Measurements from ENCODE around the gene MT1G. TPM values are rescaled to one million over a fixed set of nuclear protein-coding genes. Genes with fewer than 3 reads are reported as not detected.
"Not testable (repeated sequence)": the region's sequence is repeated elsewhere in the genome, so short reads cannot be mapped to it uniquely, and the experiment has no call there.

The MT1G gene
- total RNA-seq: 1,000 to 10,000 TPM in 1 of 4 donors, 100 to 1,000 TPM in 2, 10 to 100 TPM in 1; 17.8 to 5,605 (median 130) TPM

- Histone ChIP-seq H3K9me3 (no peaks in the 10 kb centered on the region), H3K4me1 (peaks cover 0 to 25% (median 0%) of the 10 kb centered on the region in 4 donors), H3K4me3 (peak within 1 kb of the TSS in 2 of 4 donors; percentile 34 to 56), H3K36me3 (no peaks in the 10 kb centered on the region), H3K27ac (peak within 1 kb of the TSS in 2 of 4 donors; percentile 48 to 93), H3K27me3 (no peaks in the 10 kb centered on the region)
- TF ChIP-seq, protein P1, sequence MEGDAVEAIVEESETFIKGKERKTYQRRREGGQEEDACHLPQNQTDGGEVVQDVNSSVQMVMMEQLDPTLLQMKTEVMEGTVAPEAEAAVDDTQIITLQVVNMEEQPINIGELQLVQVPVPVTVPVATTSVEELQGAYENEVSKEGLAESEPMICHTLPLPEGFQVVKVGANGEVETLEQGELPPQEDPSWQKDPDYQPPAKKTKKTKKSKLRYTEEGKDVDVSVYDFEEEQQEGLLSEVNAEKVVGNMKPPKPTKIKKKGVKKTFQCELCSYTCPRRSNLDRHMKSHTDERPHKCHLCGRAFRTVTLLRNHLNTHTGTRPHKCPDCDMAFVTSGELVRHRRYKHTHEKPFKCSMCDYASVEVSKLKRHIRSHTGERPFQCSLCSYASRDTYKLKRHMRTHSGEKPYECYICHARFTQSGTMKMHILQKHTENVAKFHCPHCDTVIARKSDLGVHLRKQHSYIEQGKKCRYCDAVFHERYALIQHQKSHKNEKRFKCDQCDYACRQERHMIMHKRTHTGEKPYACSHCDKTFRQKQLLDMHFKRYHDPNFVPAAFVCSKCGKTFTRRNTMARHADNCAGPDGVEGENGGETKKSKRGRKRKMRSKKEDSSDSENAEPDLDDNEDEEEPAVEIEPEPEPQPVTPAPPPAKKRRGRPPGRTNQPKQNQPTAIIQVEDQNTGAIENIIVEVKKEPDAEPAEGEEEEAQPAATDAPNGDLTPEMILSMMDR (IDR thresholded peaks at IDR 0.05): no peak
- peak; percentile 57 to 85 for TF ChIP-seq POLR2A (IDR thresholded peaks at IDR 0.05)
- DNase-seq: peak in 2 of 3 donors; percentile 76 to 94
These were observed at the start of gene MT1G for GRCh38 chr16:56667581-56668571. MT1G (minus strand) TSS chr16:56668065; CDS start chr16:56667993, 72 bp downstream.

DNA sequence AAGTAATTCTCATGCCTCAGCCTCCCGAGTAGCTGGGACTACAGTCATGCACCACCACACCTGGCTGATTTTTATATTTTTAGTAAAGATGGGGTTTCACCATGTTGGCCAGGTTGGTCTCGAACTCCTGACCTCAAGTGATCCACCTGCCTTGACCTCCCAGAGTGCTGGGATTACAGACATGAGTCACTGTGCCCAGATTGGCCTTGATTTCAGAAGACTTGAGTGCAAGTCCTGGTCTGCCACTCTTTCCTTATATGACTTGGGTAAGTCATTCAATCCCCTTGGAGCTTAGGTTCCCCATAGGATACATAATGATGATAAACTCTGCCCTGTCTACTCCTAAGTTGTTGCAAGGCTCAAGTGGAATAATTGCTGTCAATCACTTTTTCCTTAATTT lies 49.7 kb upstream of the MT1G start:
- not testable (repeated sequence) for DNase-seq, H3K4me3 ChIP-seq, H3K4me1 ChIP-seq, H3K9me3 ChIP-seq, H3K27me3 ChIP-seq, H3K27ac ChIP-seq, H3K36me3 ChIP-seq

DNA sequence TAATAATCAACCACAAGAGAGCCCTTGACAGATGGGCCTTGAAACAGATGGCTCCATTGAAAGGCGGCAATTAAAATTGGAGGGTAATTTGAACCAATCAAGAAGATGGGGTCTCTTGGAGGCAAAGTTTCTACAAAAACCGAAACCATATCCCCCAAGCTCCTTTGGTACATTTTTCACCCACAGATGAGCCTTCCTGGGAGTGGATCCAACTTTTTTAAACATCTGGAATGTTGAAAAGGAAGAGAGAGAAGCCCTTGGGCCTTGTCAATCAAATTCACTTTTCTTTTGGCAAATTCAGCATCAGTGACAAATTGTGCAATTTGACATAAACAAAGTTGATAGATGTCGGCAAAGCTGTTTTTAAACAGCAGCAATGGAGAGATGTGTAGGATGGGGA lies 48.9 kb upstream of the MT1G start:
- no peak for DNase-seq
- Histone ChIP-seq H3K36me3 (no peaks in the 10 kb centered on the region), H3K4me3 (no peak overlapping the region), H3K9me3 (no peaks in the 10 kb centered on the region), H3K27ac (no peak overlapping the region), H3K27me3 (no peaks in the 10 kb centered on the region), H3K4me1 (no peaks in the 10 kb centered on the region)
- TF ChIP-seq, protein P1 (IDR thresholded peaks at IDR 0.05): no peak
- TF ChIP-seq POLR2A (IDR thresholded peaks at IDR 0.05): no peak

- H3K4me1 ChIP-seq: no peaks in the 10 kb centered on the region
- no peak for TF ChIP-seq POLR2A (IDR thresholded peaks at IDR 0.05)
- TF ChIP-seq, protein P1 (IDR thresholded peaks at IDR 0.05): no peak
- no peak overlapping the region for H3K27ac ChIP-seq
- no peaks in the 10 kb centered on the region for H3K9me3 ChIP-seq
- no peaks in the 10 kb centered on the region for H3K36me3 ChIP-seq
- DNase-seq: no peak
- no peaks in the 10 kb centered on the region for H3K27me3 ChIP-seq
- H3K4me3 ChIP-seq: no peak overlapping the region
These were observed 47.3 kb upstream of the MT1G start for GRCh38 chr16:56715126-56715525.

GRCh38 chr16:56713794-56714193 lies 45.9 kb upstream of the MT1G start:
- TF ChIP-seq, protein P1 (IDR thresholded peaks at IDR 0.05): no peak
- no peak for TF ChIP-seq POLR2A (IDR thresholded peaks at IDR 0.05)
- H3K27me3 ChIP-seq: no peaks in the 10 kb centered on the region
- DNase-seq: no peak
- no peaks in the 10 kb centered on the region for H3K9me3 ChIP-seq
- no peaks in the 10 kb centered on the region for H3K4me1 ChIP-seq
- no peaks in the 10 kb centered on the region for H3K36me3 ChIP-seq
- H3K4me3 ChIP-seq: no peak overlapping the region
- H3K27ac ChIP-seq: no peak overlapping the region

DNA sequence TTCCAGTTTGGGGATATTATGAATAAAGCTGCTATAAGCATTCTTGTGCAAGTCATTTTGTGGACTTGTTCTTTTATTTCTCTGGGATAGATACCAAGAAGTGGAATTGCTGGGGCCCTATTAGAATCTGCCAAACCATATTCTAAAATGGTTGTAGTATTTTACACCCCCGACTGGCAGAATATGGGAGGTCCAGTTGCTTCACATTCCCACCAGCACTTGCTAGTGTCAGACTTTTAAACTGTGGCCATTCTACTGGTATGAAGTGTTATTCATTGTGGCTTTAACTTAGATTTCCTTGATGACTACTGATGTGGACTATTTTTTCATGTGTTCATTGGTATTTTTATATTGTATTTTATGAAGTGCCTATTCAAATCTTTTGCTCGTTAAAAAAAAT lies 44.0 kb upstream of the MT1G start:
- H3K27ac ChIP-seq: no peak overlapping the region
- no peaks in the 10 kb centered on the region for H3K27me3 ChIP-seq
- no peaks in the 10 kb centered on the region for H3K4me1 ChIP-seq
- TF ChIP-seq POLR2A (IDR thresholded peaks at IDR 0.05): no peak
- TF ChIP-seq, protein P1 (IDR thresholded peaks at IDR 0.05): no peak
- no peak overlapping the region for H3K4me3 ChIP-seq
- no peak for DNase-seq
- no peaks in the 10 kb centered on the region for H3K36me3 ChIP-seq
- H3K9me3 ChIP-seq: no peaks in the 10 kb centered on the region
